NCI-H1930 (cell line): ENCODE data around the gene TNRC6B.
A peak's percentile ranks its signal among the peaks of the same experiment; 100 is the strongest.

Experiments
- DNase-seq, 2 experiments: peaks; one replicate each; lab custom pipeline; 2025; lab: John Stamatoyannopoulos, UW

Gene TNRC6B

GRCh38 chr22:40326905-40327735, 149.4 kb downstream of the TNRC6B start:
- DNase-seq, result no peak

DNA sequence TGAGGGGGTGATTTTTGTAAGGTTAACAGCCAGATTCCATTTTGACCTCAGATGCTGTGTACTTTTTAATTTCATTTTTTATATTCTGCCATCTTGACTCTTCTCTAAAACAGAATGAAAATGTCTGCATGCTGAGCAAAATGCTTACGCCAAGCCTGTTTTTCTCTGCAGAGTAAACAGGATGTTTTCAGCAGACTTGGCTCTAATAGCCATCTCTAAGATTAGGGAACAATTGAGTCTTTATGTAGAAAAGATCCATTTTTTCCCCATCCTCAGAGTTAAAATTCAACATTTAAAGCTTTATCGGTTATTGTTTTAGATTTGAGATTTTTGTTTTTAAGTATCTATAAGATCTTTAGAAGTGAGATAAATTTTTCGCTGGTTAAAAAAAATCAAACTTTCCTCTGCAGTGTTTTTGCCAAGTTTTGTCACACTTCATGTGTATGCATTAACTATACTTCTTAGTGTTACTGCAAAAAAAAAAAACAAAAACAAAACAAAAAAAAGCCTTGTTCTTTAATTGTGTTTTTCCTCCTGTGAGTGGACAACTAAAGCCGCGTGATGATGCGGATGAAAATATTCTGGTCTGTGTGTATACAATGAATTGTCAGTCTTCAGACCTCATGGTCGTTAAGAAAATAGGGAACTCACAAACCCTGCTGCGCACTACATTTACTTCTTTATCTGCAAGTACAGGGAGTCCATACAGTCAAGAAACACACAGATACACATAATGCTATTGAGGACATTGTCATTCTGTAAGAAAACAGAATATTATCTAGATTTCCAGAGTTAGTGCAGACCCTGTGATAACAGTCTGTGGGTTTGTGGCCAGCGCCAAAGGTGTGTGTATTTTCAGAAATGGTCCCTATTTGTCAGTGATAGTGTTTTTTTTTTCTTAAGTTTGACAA, 151.1 kb downstream of the TNRC6B start:
- DNase-seq, result no peak

- DNase-seq, result no peak
Observed at GRCh38 chr22:40329466-40329865, 151.7 kb downstream of the TNRC6B start.

GRCh38 chr22:40330086-40330485, 152.4 kb downstream of the TNRC6B start:
- DNase-seq, result no peak

DNA sequence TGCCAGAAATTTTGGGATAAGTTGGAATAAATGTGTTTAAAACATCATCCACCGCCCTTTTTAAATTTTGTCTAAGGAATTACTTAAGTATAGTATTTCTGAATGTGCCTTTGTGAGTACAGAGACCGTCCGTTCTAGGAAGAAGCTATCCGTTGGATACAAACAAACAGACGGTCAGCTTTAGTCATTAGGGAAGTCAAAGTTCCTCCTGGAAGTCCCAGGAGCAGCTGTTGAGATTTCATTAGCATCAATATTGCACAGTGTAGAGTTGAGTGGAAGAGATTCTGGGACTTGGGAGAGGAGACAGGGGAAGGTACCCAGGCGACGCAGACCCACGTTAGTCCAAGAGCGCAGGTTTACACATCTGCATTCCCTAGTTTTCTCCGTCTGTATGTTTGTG, 152.9 kb downstream of the TNRC6B start:
- DNase-seq, result no peak

GRCh38 chr22:40331706-40332105, 154.0 kb downstream of the TNRC6B start:
- DNase-seq, result no peak

- no peak for DNase-seq
Observed at GRCh38 chr22:40332319-40332781, 154.6 kb downstream of the TNRC6B start.

DNA sequence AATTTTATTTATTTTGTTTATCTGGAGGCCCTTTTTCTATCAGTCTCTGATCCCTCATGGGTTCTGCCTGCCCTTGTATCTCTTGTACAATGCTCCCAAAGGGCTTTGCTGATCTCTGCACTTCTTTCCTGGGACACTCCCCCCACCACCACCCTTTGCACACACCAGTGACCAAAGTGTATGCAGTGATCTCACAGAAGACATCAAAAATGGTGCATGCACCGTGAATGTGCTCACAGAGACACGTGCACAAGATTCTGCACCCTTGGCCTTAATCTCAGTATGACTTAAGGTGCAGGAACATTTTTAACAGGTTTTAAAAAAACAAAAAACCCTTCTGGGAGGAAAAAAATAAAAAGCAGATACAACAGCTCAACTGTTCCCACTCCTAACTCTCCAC, 156.3 kb downstream of the TNRC6B start:
- DNase-seq, result no peak

DNA sequence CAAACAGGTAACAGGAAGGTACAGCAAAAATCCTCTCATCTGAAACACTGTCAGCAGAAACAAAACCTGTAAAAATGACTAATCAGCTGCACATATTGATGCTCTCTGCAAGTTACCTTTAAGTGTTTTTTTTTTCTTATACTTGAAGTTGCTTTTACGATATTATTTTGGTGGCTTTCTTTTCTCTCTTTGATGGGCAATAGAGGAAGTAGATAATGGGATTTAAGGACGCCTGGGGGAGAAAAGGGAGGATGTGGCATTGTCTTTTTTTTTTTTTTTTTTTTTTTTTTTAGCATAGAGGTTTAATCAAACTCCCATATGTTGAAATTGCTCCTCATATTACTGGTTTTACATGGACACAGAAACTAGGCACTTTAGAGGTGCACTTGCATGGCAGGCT, 157.2 kb downstream of the TNRC6B start:
- no peak for DNase-seq

- DNase-seq, result no peak
Observed at GRCh38 chr22:40335358-40335757, 157.6 kb downstream of the TNRC6B start.

DNA sequence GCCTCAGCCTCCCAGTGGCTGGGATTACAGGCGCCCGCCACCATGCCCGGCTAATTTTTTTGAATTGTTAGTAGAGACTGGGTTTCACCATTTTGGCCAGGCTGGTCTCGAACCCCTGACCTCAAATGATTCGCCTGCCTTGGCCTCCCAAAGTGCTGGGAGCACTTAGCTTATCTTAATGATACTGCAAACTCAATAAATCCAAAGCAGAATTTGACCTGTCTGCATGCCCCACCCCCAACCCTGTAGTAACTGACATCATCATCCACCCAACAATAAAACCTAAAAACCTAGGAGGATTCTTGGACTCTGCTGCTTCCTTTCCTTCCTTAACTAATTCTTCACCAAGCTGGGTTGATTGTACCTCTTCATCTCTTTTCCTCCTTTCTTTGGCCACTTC, 162.3 kb downstream of the TNRC6B start:
- DNase-seq, result no peak

- no peak for DNase-seq
Observed at GRCh38 chr22:40341604-40342003, 163.9 kb downstream of the TNRC6B start.

DNA sequence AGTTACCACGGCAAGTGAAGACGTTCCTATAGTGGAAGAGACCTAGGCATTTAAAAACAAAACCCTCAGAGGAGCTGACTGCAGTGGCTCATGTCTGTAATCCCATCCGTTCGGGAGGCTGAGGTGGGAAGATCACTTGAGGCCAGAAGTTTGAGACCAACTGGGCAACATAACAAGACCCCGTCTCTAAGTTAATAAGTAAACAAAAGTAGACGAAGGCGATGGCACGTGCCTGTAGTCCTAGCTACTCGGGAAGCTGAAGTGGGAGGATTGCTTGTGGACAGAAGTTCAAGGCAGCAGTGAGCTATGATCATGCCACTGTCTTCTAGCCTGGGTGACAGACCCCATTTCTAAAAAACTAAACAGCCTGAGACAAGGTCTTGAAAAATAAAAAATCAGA, 164.8 kb downstream of the TNRC6B start:
- no peak for DNase-seq

GRCh38 chr22:40345271-40345670, 167.5 kb downstream of the TNRC6B start:
- no peak for DNase-seq

DNA sequence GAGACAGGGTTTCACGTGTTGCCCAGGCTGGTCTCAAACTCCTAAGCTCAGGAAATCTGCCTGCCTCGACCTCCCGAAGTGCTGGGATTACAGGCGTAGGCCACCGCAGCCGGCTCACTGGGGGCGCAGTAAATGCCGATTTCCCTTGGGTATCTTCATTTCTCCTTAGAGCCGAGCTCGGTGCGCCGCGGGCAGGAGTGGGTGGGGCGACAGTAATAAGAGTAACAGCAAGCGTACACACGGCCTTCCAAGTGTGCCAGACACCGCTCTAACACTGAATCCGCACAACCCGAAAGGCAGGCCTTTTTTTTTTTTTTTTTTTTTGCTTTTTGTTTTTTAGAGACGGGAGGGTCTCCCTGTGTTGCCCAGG, 168.1 kb downstream of the TNRC6B start:
- peak in 1 of 2 experiments; percentile 19 for DNase-seq

DNA sequence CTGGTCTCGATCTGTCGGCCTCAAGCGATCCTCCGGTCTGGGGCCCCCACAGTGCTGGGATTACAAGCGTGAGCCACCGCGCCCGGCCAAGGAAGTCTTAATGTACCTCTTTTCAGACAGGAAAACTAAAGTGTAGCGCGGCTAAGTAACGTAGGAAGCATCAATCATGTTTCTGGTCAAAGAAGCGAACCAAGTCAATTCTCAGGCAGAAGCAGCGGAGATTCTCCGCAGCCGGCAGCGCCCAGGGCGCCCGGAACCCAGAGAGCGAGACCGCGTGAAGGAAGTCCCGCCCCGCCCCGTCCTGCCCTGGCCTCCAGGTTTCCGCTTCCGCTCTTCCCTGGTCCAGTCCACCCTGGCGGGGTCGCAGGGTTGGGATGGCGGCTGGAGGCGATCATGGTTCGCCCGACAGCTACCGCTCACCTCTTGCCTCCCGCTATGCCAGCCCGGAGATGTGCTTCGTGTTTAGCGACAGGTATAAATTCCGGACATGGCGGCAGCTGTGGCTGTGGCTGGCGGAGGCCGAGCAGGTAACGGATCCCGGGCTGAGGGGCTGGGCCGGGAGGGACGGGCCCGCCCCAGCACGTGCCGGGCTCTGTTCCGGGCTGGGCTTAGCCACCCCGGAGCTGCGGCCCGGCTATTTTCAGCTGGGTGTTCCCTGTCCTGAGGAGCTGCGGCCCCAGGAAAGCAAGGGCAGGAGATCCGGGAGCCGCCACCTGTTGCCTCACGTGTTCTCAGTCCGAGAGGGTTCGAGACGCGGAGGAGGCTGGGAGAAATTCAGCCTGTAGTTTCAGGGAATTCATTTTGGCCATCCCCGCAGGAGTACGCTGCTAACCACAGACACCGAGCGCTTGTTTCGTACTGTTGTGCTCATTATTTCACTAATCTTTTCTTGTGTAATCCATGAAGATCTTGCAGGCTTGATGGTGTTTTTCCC, 168.7 kb downstream of the TNRC6B start, which contains the start of gene ADSL:
Gene ADSL, plus strand, starts transcription at position 316 of the 934 bp plus-strand sequence. Its CDS starts 59 bp downstream, at position 375.
- peak; percentile 71 to 83 for DNase-seq

DNA sequence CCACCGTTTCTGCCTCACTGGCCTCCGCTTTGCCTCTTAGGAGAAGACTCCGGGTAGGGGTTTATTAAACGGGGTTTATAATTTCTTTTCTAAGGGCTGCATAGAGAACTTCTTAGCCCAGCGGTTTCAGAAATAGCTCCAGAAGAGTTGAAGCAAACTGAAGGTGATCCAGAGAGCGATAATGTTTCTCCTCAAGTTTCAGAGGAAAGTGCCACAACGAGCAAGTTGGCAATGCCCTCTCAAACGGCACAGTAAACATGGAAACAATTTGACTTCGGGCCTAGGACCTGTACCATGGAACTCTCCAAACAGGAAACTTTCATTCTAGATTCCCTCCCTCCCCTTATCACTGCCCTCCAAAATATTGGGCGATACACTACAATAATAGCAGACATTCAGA, 169.6 kb downstream of the TNRC6B start:
- DNase-seq, result no peak

GRCh38 chr22:40348025-40348658, 170.4 kb downstream of the TNRC6B start:
- peak in 1 of 2 experiments; percentile 7 for DNase-seq

DNA sequence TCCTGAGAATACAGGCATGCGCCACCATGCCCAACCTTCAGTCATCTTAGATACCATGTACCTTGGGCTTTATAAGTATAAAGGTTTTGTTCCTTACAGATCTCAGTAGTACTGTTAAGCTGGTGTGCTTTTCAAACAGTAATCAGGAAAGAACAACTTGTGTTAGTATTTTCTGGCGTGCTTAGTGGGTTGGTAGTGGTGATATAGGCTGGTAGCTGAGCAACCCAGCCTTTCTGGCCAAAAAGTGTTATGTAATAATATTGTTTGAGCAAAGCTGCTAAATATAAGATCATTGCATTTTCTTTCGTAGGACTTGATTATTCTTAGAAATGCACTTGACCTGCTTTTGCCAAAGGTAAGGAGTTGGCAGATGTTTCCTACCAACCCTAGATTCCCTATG, 175.0 kb downstream of the TNRC6B start:
- no peak for DNase-seq

DNA sequence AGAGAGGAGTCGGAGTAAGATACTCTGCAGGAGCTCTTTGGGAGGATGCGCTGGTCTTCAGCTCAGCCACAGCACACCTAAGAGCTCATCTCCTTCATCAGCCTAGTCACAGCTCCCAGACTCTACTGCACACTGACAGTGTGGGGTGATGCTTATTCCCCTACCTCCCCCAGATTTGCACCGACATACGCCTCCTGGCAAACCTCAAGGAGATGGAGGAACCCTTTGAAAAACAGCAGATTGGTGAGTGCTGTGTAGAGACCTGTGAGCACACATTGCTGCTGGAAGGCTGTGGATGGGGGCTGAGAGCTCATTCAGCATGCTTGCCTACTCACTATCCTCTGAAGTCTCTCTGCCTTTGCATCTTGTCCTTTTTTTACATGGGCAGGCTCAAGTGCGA, 183.4 kb downstream of the TNRC6B start:
- no peak for DNase-seq

GRCh38 chr22:40363059-40363458, 185.3 kb downstream of the TNRC6B start:
- DNase-seq, result no peak
